Activated naive CD8-positive, alpha-beta T cell treated with anti-CD3 and anti-CD28 coated beads, Interleukin-2, amount 50 U/mL, for 24 hours (primary cell): Measurements from ENCODE around the gene JAZF1.

Source experiments
- ATAC-seq: fragments of 150-1000 bp; cut with Tn5 transposase; one replicate; pipeline ENCODE4 v1.10.0; 2021
- DNase-seq: peaks from one replicate; pipeline ENCODE4 v3.0.0; 2021
- H3K27ac Mint-ChIP-seq: one replicate; pipeline ENCODE4 v1.8.0; 2021; ENCODE audit warnings: mild to moderate bottlenecking, mixed read lengths
- H3K27me3 Mint-ChIP-seq: one replicate; pipeline ENCODE4 v1.8.0; 2021; ENCODE audit warnings: mixed read lengths
- H3K36me3 Mint-ChIP-seq: one replicate; pipeline ENCODE4 v1.8.0; 2021; ENCODE audit warnings: low read depth, mixed read lengths
- H3K4me1 Mint-ChIP-seq: one replicate; pipeline ENCODE4 v1.8.0; 2021; ENCODE audit warnings: mixed read lengths
- H3K4me3 Mint-ChIP-seq: one replicate; pipeline ENCODE4 v1.8.0; 2021; ENCODE audit warnings: mild to moderate bottlenecking, moderate library complexity, mixed read lengths
- H3K9me3 Mint-ChIP-seq: one replicate; pipeline ENCODE4 v1.8.0; 2021; ENCODE audit warnings: mixed read lengths

JAZF1 gene

GRCh38 chr7:27995228-27995627 is 185.4 kb downstream of the JAZF1 start:
- peaks cover 9% of the 10 kb centered on the region for H3K4me1 Mint-ChIP-seq
- H3K27ac Mint-ChIP-seq = no peak overlapping the region
- no peaks in the 10 kb centered on the region for H3K27me3 Mint-ChIP-seq
- no peak overlapping the region for H3K4me3 Mint-ChIP-seq
- ATAC-seq (no peak), DNase-seq (no peak)
- H3K9me3 Mint-ChIP-seq = no peaks in the 10 kb centered on the region
- peaks cover 5% of the 10 kb centered on the region for H3K36me3 Mint-ChIP-seq

GRCh38 chr7:27994639-27995038 is 186.0 kb downstream of the JAZF1 start:
- no peak overlapping the region for H3K27ac Mint-ChIP-seq
- no peaks in the 10 kb centered on the region for H3K9me3 Mint-ChIP-seq
- H3K27me3 Mint-ChIP-seq = no peaks in the 10 kb centered on the region
- DNase-seq = no peak
- H3K4me1 Mint-ChIP-seq = peaks cover 9% of the 10 kb centered on the region
- H3K36me3 Mint-ChIP-seq = peaks cover 7% of the 10 kb centered on the region
- H3K4me3 Mint-ChIP-seq = no peak overlapping the region
- ATAC-seq = no peak

GRCh38 chr7:27992755-27993493 is 187.7 kb downstream of the JAZF1 start:
- H3K4me1 Mint-ChIP-seq = peaks cover 9% of the 10 kb centered on the region
- no peak overlapping the region for H3K27ac Mint-ChIP-seq
- H3K4me3 Mint-ChIP-seq = no peak overlapping the region
- no peaks in the 10 kb centered on the region for H3K27me3 Mint-ChIP-seq
- ATAC-seq (no peak), DNase-seq (no peak)
- peaks cover 15% of the 10 kb centered on the region for H3K36me3 Mint-ChIP-seq
- peaks cover 7% of the 10 kb centered on the region for H3K9me3 Mint-ChIP-seq

GRCh38 chr7:27992097-27992496 is 188.5 kb downstream of the JAZF1 start:
- ATAC-seq = no peak
- Mint-ChIP-seq H3K4me1 (peaks cover 9% of the 10 kb centered on the region), H3K27ac (no peak overlapping the region), H3K27me3 (no peaks in the 10 kb centered on the region), H3K36me3 (peaks cover 17% of the 10 kb centered on the region), H3K9me3 (peaks cover 7% of the 10 kb centered on the region), H3K4me3 (no peak overlapping the region)
- no peak for DNase-seq

- DNase-seq (no peak), ATAC-seq (no peak)
- Mint-ChIP-seq H3K9me3 (peaks cover 7% of the 10 kb centered on the region), H3K4me3 (no peak overlapping the region), H3K4me1 (peaks cover 9% of the 10 kb centered on the region), H3K27ac (no peak overlapping the region), H3K27me3 (no peaks in the 10 kb centered on the region), H3K36me3 (peaks cover 17% of the 10 kb centered on the region)
Observed at GRCh38 chr7:27991006-27991528, 189.5 kb downstream of the JAZF1 start.

- Mint-ChIP-seq H3K4me3 (no peak overlapping the region), H3K36me3 (peaks cover 8% of the 10 kb centered on the region), H3K27ac (no peak overlapping the region), H3K27me3 (no peaks in the 10 kb centered on the region), H3K4me1 (peaks cover 24% of the 10 kb centered on the region), H3K9me3 (peaks cover 8% of the 10 kb centered on the region)
- ATAC-seq (no peak), DNase-seq (no peak)
Observed at GRCh38 chr7:27976531-27976930, 204.1 kb downstream of the JAZF1 start.

GRCh38 chr7:27973625-27974024 is 207.0 kb downstream of the JAZF1 start:
- Mint-ChIP-seq H3K4me1 (peaks cover 30% of the 10 kb centered on the region), H3K4me3 (no peak overlapping the region), H3K9me3 (peaks cover 8% of the 10 kb centered on the region), H3K27ac (no peak overlapping the region), H3K36me3 (peaks cover 11% of the 10 kb centered on the region), H3K27me3 (no peaks in the 10 kb centered on the region)
- DNase-seq (no peak), ATAC-seq (no peak)

GRCh38 chr7:27972276-27972675 is 208.3 kb downstream of the JAZF1 start:
- no peaks in the 10 kb centered on the region for H3K9me3 Mint-ChIP-seq
- DNase-seq (no peak), ATAC-seq (peak; percentile 54)
- peak overlapping the region; percentile 28 for H3K27ac Mint-ChIP-seq
- no peaks in the 10 kb centered on the region for H3K27me3 Mint-ChIP-seq
- H3K4me1 Mint-ChIP-seq = peaks cover 30% of the 10 kb centered on the region
- peaks cover 4% of the 10 kb centered on the region for H3K36me3 Mint-ChIP-seq
- peak overlapping the region; percentile 35 for H3K4me3 Mint-ChIP-seq

GRCh38 chr7:27971171-27971812 is 209.3 kb downstream of the JAZF1 start:
- peaks cover 3% of the 10 kb centered on the region for H3K36me3 Mint-ChIP-seq
- H3K4me3 Mint-ChIP-seq = no peak overlapping the region
- DNase-seq = no peak
- no peak overlapping the region for H3K27ac Mint-ChIP-seq
- peaks cover 30% of the 10 kb centered on the region for H3K4me1 Mint-ChIP-seq
- H3K27me3 Mint-ChIP-seq = no peaks in the 10 kb centered on the region
- ATAC-seq = no peak
- no peaks in the 10 kb centered on the region for H3K9me3 Mint-ChIP-seq

- Mint-ChIP-seq H3K9me3 (no peaks in the 10 kb centered on the region), H3K36me3 (peaks cover 3% of the 10 kb centered on the region), H3K4me1 (peaks cover 30% of the 10 kb centered on the region), H3K4me3 (no peak overlapping the region), H3K27ac (no peak overlapping the region), H3K27me3 (no peaks in the 10 kb centered on the region)
- DNase-seq (no peak), ATAC-seq (no peak)
Observed at GRCh38 chr7:27970350-27970749, 210.2 kb downstream of the JAZF1 start.

- DNase-seq (no peak), ATAC-seq (no peak)
- Mint-ChIP-seq H3K9me3 (no peaks in the 10 kb centered on the region), H3K27me3 (no peaks in the 10 kb centered on the region), H3K4me3 (no peak overlapping the region), H3K27ac (no peak overlapping the region), H3K36me3 (peaks cover 3% of the 10 kb centered on the region), H3K4me1 (peaks cover 23% of the 10 kb centered on the region)
Observed at GRCh38 chr7:27969346-27969745, 211.2 kb downstream of the JAZF1 start.

- Mint-ChIP-seq H3K4me1 (peaks cover 18% of the 10 kb centered on the region), H3K27me3 (no peaks in the 10 kb centered on the region), H3K4me3 (no peak overlapping the region), H3K9me3 (no peaks in the 10 kb centered on the region), H3K27ac (no peak overlapping the region), H3K36me3 (peaks cover 3% of the 10 kb centered on the region)
- ATAC-seq = no peak
- DNase-seq = no peak
Observed at GRCh38 chr7:27967639-27968038, 213.0 kb downstream of the JAZF1 start.

- Mint-ChIP-seq H3K27me3 (no peaks in the 10 kb centered on the region), H3K4me1 (peaks cover 4% of the 10 kb centered on the region), H3K4me3 (no peak overlapping the region), H3K9me3 (no peaks in the 10 kb centered on the region), H3K36me3 (peaks cover 3% of the 10 kb centered on the region), H3K27ac (no peak overlapping the region)
- no peak for DNase-seq
- ATAC-seq = no peak
Observed at GRCh38 chr7:27966219-27966780, 214.3 kb downstream of the JAZF1 start.

GRCh38 chr7:27965650-27966049 is 214.9 kb downstream of the JAZF1 start:
- H3K4me3 Mint-ChIP-seq = no peak overlapping the region
- DNase-seq (no peak), ATAC-seq (no peak)
- no peaks in the 10 kb centered on the region for H3K9me3 Mint-ChIP-seq
- H3K4me1 Mint-ChIP-seq = no peaks in the 10 kb centered on the region
- no peaks in the 10 kb centered on the region for H3K27me3 Mint-ChIP-seq
- no peaks in the 10 kb centered on the region for H3K36me3 Mint-ChIP-seq
- no peak overlapping the region for H3K27ac Mint-ChIP-seq

GRCh38 chr7:27964820-27965219 is 215.8 kb downstream of the JAZF1 start:
- H3K27me3 Mint-ChIP-seq = no peaks in the 10 kb centered on the region

More at GRCh38 chr7:27964820-27965219, 215.8 kb downstream of the JAZF1 start:
- ATAC-seq (no peak), DNase-seq (no peak)
- H3K9me3 Mint-ChIP-seq = no peaks in the 10 kb centered on the region
- no peak overlapping the region for H3K27ac Mint-ChIP-seq
- no peaks in the 10 kb centered on the region for H3K36me3 Mint-ChIP-seq
- H3K4me3 Mint-ChIP-seq = no peak overlapping the region
- no peaks in the 10 kb centered on the region for H3K4me1 Mint-ChIP-seq
